NCI-H2081 treated with DMSO at 0.1 percent for 48 hours (cell line): ENCODE data around the gene ADGRL3.
A peak's percentile ranks its signal among the peaks of the same experiment; 100 is the strongest.
"Not testable (repeated sequence)": the region's sequence is repeated elsewhere in the genome, so short reads cannot be mapped to it uniquely, and the experiment has no call there.

Experiments used
- DNase-seq: peaks from one replicate; lab custom pipeline; 2025; lab: John Stamatoyannopoulos, UW

Gene ADGRL3

DNA sequence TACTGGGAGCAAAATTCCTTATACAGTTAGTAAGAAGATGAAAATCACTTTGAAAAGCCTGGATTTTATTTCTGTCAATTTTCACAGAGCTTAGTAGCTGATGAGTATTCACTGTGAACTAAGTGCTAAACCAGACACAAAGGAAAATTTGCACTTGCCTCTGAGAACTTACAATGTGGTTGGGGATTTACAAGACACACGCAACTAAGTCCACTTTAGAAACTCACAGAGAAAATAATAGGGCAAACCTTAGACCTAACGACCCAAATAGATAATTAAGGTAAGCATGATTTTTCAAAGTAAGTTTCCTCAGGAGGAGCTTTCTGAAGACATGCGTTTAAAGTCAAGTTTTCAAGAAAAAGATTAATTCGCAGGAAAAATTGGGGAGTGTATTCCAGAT lies 708.9 kb downstream of the ADGRL3 start:
- no peak for DNase-seq

DNA sequence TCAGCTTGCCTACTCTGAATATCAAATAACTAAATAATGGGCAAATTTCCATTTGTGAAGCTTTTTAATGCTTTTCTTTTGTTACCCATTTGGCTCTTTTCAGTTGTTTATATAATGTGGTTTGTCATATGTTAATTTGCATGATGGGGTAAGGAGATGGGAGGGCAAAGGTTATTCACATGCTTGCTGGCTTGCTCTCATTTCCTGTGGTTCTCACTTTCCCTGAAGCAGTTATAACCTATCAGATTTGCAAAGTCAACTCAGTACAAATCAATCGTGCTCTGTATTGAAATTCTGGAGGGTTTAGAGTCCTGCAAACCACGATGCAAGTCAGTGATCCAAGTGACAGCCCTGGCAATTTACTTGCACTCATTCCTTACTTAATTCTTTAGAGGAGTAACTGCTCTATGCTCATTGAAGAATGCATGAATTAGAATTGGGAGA lies 711.2 kb downstream of the ADGRL3 start:
- no peak for DNase-seq

DNA sequence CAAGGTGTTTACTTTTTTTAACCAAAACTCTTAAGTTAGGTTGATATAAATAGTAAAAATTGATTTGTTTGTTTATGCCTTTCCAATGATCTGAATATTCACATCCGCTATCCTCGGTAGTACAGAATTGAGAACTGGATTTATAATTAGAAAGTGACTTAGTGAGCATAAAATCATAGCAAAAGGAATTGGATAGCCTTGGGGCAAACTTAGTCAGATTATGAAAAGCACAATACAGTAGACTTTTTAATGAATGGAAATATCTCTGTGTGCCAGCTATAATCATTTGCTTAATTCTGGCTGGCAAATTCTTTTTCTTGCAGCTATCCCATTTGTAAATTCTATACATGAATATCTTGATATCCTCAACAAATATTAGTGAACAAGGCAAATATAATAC lies 713.5 kb downstream of the ADGRL3 start:
- DNase-seq = no peak

DNA sequence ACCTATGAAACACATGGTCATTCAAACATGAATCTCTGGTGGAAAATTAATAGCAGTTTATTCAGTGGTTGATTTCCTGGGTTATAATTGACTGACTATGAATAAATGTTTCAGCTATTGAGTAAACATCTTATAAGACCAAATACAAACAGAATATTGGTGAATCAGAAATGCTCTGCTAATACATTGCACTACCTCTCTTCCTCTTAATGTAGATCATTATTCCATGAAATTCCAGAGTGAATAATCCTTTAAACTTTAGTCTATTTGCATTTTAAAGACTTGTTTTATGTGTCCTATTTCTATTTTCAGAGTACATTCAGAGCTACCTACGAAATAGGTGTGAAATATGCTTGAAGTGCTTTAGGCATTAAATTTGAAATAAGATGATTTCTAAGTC lies 715.4 kb downstream of the ADGRL3 start:
- no peak for DNase-seq

DNA sequence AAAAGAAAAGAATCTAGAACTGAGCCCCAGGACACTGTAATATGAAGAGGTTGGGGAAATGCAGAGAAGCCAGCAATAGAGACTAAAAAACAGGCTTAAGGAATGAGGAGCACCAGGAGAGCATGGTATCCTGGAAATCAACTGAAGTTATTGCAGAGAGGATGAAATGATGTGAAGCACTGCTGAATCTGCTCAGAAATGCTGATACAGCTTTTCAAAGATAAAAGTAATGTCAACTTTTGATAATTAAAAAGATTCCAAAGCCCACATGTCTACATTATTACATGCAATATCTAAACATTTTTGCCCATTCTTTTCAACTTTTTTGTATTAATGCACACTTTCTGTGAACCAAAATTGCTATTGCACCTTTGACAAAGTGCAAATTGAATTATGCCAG lies 718.4 kb downstream of the ADGRL3 start:
- no peak for DNase-seq

GRCh38 chr4:61918987-61919386 lies 718.9 kb downstream of the ADGRL3 start:
- peak; percentile 72 for DNase-seq

DNA sequence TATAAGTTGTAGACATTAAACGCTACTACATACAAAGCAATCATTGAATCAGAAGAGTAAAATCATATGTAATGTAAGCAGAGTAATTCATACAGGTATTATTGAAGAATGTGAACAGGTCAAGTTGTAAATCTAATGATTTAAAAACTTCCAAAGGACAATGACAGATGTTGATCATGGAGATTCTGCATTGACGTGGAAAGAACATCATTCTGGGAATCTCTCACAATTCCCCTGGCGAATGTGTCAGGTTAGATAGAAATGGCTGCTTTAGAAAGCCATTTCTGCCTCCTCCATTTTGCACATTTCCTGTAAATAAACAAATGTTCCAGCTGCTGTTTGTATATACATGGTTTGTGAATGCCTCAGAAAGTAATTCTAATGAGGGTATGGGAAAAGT lies 719.4 kb downstream of the ADGRL3 start:
- DNase-seq = no peak

DNA sequence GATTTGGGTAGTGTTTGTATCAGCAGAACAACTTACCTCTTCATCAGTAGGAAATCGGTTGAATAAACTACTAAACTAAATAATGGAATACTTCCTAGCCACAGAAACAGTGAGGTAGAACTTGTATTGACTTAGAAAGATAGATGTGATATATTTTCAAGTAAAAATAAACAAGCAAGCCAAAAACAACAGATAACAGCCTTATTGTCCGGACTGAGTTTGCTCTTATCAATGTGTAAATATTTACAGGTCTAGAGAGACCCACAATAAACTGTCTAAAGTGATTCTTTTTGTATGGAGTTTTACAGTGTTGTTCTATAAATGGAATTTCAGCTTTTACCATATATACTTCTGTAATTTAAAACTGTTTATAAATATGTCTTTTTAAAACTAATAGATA lies 721.8 kb downstream of the ADGRL3 start:
- no peak for DNase-seq

GRCh38 chr4:61922766-61923165 lies 722.6 kb downstream of the ADGRL3 start:
- DNase-seq = no peak

DNA sequence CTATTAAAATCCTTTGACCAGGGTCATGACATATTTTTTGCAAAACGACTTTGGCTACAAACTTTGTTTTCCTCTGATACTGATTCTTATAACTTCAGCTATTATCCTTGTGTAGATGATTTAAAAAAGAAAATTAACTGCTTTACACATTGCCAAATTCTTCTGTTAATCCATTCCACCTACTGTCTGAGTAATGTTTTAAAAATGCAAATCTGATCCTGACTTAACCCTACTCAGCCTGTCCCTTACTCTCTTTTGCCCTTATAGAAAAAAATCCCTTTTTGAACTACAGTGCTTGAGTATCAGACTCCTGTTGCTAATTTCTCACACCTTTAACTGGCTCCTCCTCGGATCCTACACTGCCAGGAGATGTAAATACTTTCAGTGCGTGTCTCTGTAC lies 723.1 kb downstream of the ADGRL3 start:
- no peak for DNase-seq

- no peak for DNase-seq
Measured at GRCh38 chr4:61924131-61924530, 724.0 kb downstream of the ADGRL3 start.

GRCh38 chr4:61933527-61933926 lies 733.4 kb downstream of the ADGRL3 start:
- DNase-seq = no peak

GRCh38 chr4:61934198-61934597 lies 734.1 kb downstream of the ADGRL3 start:
- no peak for DNase-seq

- DNase-seq = no peak
Measured at GRCh38 chr4:61938250-61938846, 738.2 kb downstream of the ADGRL3 start.

- no peak for DNase-seq
Measured at GRCh38 chr4:61950625-61951024, 750.5 kb downstream of the ADGRL3 start.

GRCh38 chr4:61953386-61953785 lies 753.3 kb downstream of the ADGRL3 start:
- no peak for DNase-seq

GRCh38 chr4:61958591-61958990 lies 758.5 kb downstream of the ADGRL3 start:
- no peak for DNase-seq

GRCh38 chr4:61959087-61959486 lies 759.0 kb downstream of the ADGRL3 start:
- no peak for DNase-seq

- no peak for DNase-seq
Measured at GRCh38 chr4:61984260-61984909, 784.3 kb downstream of the ADGRL3 start.

DNA sequence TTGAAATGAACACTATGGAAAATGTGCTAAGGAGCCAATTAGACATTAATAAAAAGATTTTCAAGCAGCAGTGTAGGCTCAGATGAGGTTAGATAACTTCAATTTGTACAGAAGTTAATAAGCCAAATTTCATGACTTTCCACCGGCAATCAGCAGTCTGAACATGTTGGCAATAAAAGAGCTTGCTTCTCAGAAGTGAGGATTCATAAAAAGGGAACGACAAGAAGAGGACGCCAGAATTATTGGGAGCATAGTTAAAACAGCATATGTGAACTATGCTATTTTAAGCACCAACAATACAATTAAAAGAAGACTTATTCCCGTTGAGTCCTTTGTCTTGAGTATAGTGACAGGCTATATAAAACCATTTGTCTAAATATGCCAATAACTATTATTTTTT lies 785.3 kb downstream of the ADGRL3 start:
- DNase-seq = no peak

- DNase-seq = not testable (repeated sequence)
Measured at GRCh38 chr4:61986929-61987328, 786.8 kb downstream of the ADGRL3 start.

- DNase-seq = peak; percentile 24
Measured at GRCh38 chr4:61992351-61992750, 792.2 kb downstream of the ADGRL3 start.

GRCh38 chr4:61994036-61994435 lies 793.9 kb downstream of the ADGRL3 start:
- no peak for DNase-seq

- no peak for DNase-seq
Measured at GRCh38 chr4:61995717-61996340, 795.7 kb downstream of the ADGRL3 start.
